Mesenchymal stem cell (in vitro differentiated cells and primary cell): ENCODE results near the gene CSNK2A1.

Experiments used
- DNase-seq: peaks from one replicate; pipeline ENCODE4 v3.0.0-alpha.2; 2013
- H2AFZ ChIP-seq: one replicate; pipeline ENCODE4 v1.6.1; 2013; ENCODE audit warnings: low read depth, mild to moderate bottlenecking, control low read depth, inconsistent platforms, low read length, moderate library complexity
- H2AK5ac ChIP-seq: 2 replicates; pipeline ENCODE4 v1.6.1; 2013; ENCODE audit warnings: low read length, moderate library complexity, mild to moderate bottlenecking, inconsistent platforms; ENCODE audit not compliant: severe bottlenecking
- H2BK120ac ChIP-seq: one replicate; pipeline ENCODE4 v1.6.1; 2013; ENCODE audit warnings: low read depth, mild to moderate bottlenecking, inconsistent platforms, low read length, moderate library complexity
- H2BK12ac ChIP-seq, 2 experiments: one replicate each; pipeline ENCODE4 v1.6.1; 2013; ENCODE audit warnings: inconsistent platforms in 2 of 2, low read length in 2 of 2, mild to moderate bottlenecking in 2 of 2, moderate library complexity in 2 of 2, control low read depth in 1 of 2
- H2BK15ac ChIP-seq: one replicate; pipeline ENCODE4 v1.6.1; 2013; ENCODE audit warnings: mild to moderate bottlenecking, low read depth, inconsistent platforms; ENCODE audit not compliant: poor library complexity, severe bottlenecking
- H2BK5ac ChIP-seq: 2 replicates; pipeline ENCODE4 v1.6.1; 2013; ENCODE audit warnings: low read depth, mild to moderate bottlenecking, low read length, control low read depth, inconsistent platforms; ENCODE audit not compliant: poor library complexity, severe bottlenecking
- H3K14ac ChIP-seq, 2 experiments: one replicate each; pipeline ENCODE4 v1.6.1; 2013; ENCODE audit warnings: inconsistent platforms in 2 of 2, low read length in 2 of 2, control low read depth in 1 of 2, mild to moderate bottlenecking in 1 of 2, moderate library complexity in 1 of 2
- H3K18ac ChIP-seq, 2 experiments: one replicate each; pipeline ENCODE4 v1.6.1; 2013; ENCODE audit warnings: inconsistent platforms in 2 of 2, low read length in 2 of 2, control low read depth in 1 of 2, low read depth in 1 of 2, mild to moderate bottlenecking in 1 of 2
- H3K23ac ChIP-seq, 2 experiments: one replicate each; pipeline ENCODE4 v1.6.1; 2013; ENCODE audit warnings: inconsistent platforms in 2 of 2, low read length in 2 of 2, mild to moderate bottlenecking in 2 of 2, moderate library complexity in 2 of 2, control low read depth in 1 of 2
- H3K27ac ChIP-seq: 2 replicates; pipeline ENCODE4 v1.5.1; 2013; ENCODE audit warnings: mild to moderate bottlenecking, moderate library complexity, low read length, control low read depth, inconsistent platforms; ENCODE audit not compliant: poor library complexity, severe bottlenecking
- H3K27me3 ChIP-seq, 2 experiments: 2 replicates each; pipeline versions ENCODE4 v1.6.1 to v1.7.0; 2013; ENCODE audit warnings: low read length in 2 of 2, mild to moderate bottlenecking in 2 of 2, moderate library complexity in 2 of 2, control low read depth in 1 of 2, inconsistent platforms in 1 of 2; ENCODE audit not compliant: control insufficient read depth in 1 of 2, insufficient read depth in 1 of 2
- H3K36me3 ChIP-seq, 2 experiments: 2 replicates each; pipeline versions ENCODE4 v1.6.1 to v1.7.0; 2013; ENCODE audit warnings: low read length in 2 of 2, control low read depth in 1 of 2, inconsistent platforms in 1 of 2, low read depth in 1 of 2, mild to moderate bottlenecking in 1 of 2; ENCODE audit not compliant: insufficient read depth in 2 of 2, control insufficient read depth in 1 of 2
- H3K4ac ChIP-seq, 2 experiments: one replicate each; pipeline ENCODE4 v1.6.1; 2013; ENCODE audit warnings: inconsistent platforms in 2 of 2, low read length in 2 of 2, mild to moderate bottlenecking in 2 of 2, moderate library complexity in 2 of 2, control low read depth in 1 of 2, low read depth in 1 of 2
- H3K4me1 ChIP-seq: 2 replicates; pipeline ENCODE4 v1.6.1; 2013; ENCODE audit warnings: low read depth, low read length, control low read depth; ENCODE audit not compliant: control insufficient read depth, insufficient read depth
- H3K4me2 ChIP-seq: 2 replicates; pipeline ENCODE4 v1.6.1; 2013; ENCODE audit warnings: low read length, mild to moderate bottlenecking, inconsistent platforms; ENCODE audit not compliant: poor library complexity, severe bottlenecking
- H3K4me3 ChIP-seq, 2 experiments: 2 replicates each; pipeline versions ENCODE4 v1.5.1 to v1.7.0; 2013; ENCODE audit warnings: low read length in 2 of 2, mild to moderate bottlenecking in 2 of 2, control low read depth in 1 of 2, low read depth in 1 of 2; ENCODE audit not compliant: insufficient read depth in 1 of 2
- H3K79me1 ChIP-seq: replicated peaks from 2 replicates; pipeline ENCODE4 v1.6.1; 2013; ENCODE audit warnings: mild to moderate bottlenecking, control low read depth, low read length, inconsistent platforms; ENCODE audit not compliant: poor library complexity, severe bottlenecking
- H3K9ac ChIP-seq: 2 replicates; pipeline ENCODE4 v1.7.0; 2013; ENCODE audit warnings: mild to moderate bottlenecking, low read length, moderate library complexity
- H3K9me3 ChIP-seq: 2 replicates; pipeline ENCODE4 v1.7.0; 2013; ENCODE audit warnings: mild to moderate bottlenecking, low read length; ENCODE audit not compliant: control insufficient read depth
- H4K8ac ChIP-seq: one replicate; pipeline ENCODE4 v1.6.1; 2013; ENCODE audit warnings: inconsistent platforms, mild to moderate bottlenecking, low read length, moderate library complexity
- H4K91ac ChIP-seq: one replicate; pipeline ENCODE4 v1.6.1; 2013; ENCODE audit warnings: mild to moderate bottlenecking, low read length, inconsistent platforms
- WGBS: methylation state at CpG from one replicate; pipeline ENCODE4 v1.1.7; 2013; ENCODE audit warnings: mixed read lengths; 5-methylcytosine and 5-hydroxymethylcytosine counted together

Gene CSNK2A1

DNA sequence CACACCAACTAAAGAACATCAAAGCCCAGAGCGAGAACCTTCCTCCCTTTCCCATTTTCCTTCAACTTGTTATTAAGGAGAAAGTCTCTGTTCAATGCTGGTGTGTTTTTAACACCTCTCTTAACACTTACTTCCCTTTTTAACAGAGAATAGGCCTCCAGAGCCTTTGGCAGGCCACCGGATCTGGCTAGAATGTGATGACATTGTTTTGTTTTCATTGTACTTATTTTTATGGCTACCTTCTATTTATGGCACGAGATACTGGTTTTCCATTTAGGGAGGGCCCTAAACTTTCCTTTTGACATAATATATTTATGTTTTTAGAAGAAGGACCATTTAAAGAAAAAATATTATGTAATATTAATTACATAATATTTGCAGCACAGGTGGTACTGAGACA lies 44.9 kb upstream of the CSNK2A1 start:
- Histone ChIP-seq H3K36me3 (no peaks in the 10 kb centered on the region), H3K27me3 (peaks cover 21 to 58% of the 10 kb centered on the region in 2 experiments), H3K4me3 (no peak overlapping the region), H2BK12ac (no peak overlapping the region), H3K4me2 (no peak overlapping the region), H3K9ac (no peak overlapping the region), H3K18ac (no peak overlapping the region), H4K91ac (no peak overlapping the region), H4K8ac (no peak overlapping the region), H3K14ac (no peak overlapping the region), H2BK5ac (no peak overlapping the region), H3K9me3 (no peaks in the 10 kb centered on the region), H3K4ac (no peak overlapping the region), H3K27ac (no peak overlapping the region), H2BK15ac (no peak overlapping the region), H3K79me1 (no peaks in the 10 kb centered on the region), H3K23ac (no peak overlapping the region), H2BK120ac (no peak overlapping the region), H2AFZ (no peak overlapping the region), H2AK5ac (no peak overlapping the region), H3K4me1 (no peaks in the 10 kb centered on the region)
- DNase-seq = no peak
- 56% methylated on average over 1 of the region's 3 CpGs for WGBS

DNA sequence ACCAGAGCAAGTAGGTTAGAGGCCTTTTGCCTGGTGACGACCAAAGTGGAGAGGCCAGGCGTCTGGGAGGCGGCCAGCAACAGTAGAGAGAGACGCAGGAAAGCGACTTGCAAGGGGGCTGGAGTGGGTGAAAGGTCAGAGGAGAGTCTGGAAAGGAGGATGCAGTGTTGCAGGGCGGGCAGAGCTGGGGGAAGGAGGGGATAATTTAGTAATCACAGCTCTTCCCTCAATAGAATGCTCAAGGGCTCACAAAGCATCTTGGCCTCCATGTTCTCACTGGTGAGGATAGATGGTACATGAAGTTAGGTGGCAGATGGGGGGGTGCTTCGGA lies 41.3 kb upstream of the CSNK2A1 start:
- H3K9ac ChIP-seq = no peak overlapping the region
- H3K27ac ChIP-seq = no peak overlapping the region
- no peak overlapping the region for H3K18ac ChIP-seq
- H3K9me3 ChIP-seq = no peaks in the 10 kb centered on the region
- DNase-seq = no peak
- no peak overlapping the region for H3K23ac ChIP-seq
- H3K27me3 ChIP-seq = peaks cover 14 to 56% of the 10 kb centered on the region in 2 experiments
- no peaks in the 10 kb centered on the region for H3K4me1 ChIP-seq
- no peak overlapping the region for H2BK15ac ChIP-seq
- H3K14ac ChIP-seq = no peak overlapping the region
- no peak overlapping the region for H2AK5ac ChIP-seq
- no peaks in the 10 kb centered on the region for H3K36me3 ChIP-seq
- H4K8ac ChIP-seq = no peak overlapping the region
- H4K91ac ChIP-seq = no peak overlapping the region
- H3K79me1 ChIP-seq = no peaks in the 10 kb centered on the region
- no peak overlapping the region for H2BK120ac ChIP-seq
- WGBS = 37% methylated on average over 6 of the region's 7 CpGs
- H2AFZ ChIP-seq = no peak overlapping the region
- H2BK5ac ChIP-seq = no peak overlapping the region
- H2BK12ac ChIP-seq = no peak overlapping the region
- no peak overlapping the region for H3K4me3 ChIP-seq
- H3K4ac ChIP-seq = no peak overlapping the region
- H3K4me2 ChIP-seq = no peak overlapping the region

DNA sequence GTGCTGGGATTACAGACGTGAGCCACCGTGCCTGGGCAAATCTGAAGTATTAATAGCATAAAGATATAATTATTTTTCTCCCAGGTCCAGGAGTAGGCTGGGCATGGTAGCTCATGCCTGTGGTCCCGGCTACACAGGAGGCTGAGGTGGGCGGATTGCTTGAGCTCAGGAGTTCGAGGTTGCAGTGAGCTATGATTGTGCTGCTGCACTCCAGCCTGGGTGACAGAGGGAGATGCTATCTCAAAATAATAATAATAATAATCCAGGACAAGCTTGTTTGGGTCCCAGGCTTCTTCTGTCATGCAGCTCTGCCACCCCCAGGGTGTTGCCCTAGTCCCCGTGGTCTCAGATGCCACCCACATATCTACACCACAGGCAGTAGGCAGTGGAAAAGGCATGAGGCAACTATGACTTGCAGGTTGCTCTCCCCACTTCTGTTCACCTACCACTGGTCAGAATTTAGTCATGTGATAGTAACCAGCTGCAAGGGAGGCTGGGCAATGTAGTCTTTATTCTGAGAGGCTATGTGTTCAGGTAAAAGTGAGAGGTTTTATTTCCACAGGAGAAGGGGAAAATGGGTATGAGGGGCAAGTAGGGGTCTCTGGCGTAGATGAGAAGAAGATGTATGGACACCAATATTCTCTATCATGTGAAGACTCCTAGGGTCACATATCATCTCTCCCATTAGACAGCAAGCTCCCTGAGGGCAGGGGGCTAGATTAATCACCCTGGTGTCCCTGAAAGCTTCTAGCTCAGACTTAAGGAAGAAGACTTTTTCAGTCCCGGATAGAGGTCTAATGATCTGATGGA lies 40.8 kb upstream of the CSNK2A1 start:
- no peak overlapping the region for H3K23ac ChIP-seq
- DNase-seq = no peak
- no peak overlapping the region for H3K14ac ChIP-seq
- no peak overlapping the region for H3K18ac ChIP-seq
- H3K4me3 ChIP-seq = no peak overlapping the region
- H3K27me3 ChIP-seq = peaks cover 13 to 56% of the 10 kb centered on the region in 2 experiments
- no peak overlapping the region for H4K91ac ChIP-seq
- WGBS = 85% methylated on average over 3 of the region's 8 CpGs
- H2BK12ac ChIP-seq = no peak overlapping the region
- no peak overlapping the region for H2BK5ac ChIP-seq
- H2BK120ac ChIP-seq = no peak overlapping the region
- no peaks in the 10 kb centered on the region for H3K4me1 ChIP-seq
- no peak overlapping the region for H2AK5ac ChIP-seq
- H3K79me1 ChIP-seq = no peaks in the 10 kb centered on the region
- no peak overlapping the region for H3K27ac ChIP-seq
- H2BK15ac ChIP-seq = no peak overlapping the region
- no peak overlapping the region for H2AFZ ChIP-seq
- H3K4me2 ChIP-seq = no peak overlapping the region
- no peaks in the 10 kb centered on the region for H3K36me3 ChIP-seq
- H3K4ac ChIP-seq = no peak overlapping the region
- H3K9ac ChIP-seq = no peak overlapping the region
- no peaks in the 10 kb centered on the region for H3K9me3 ChIP-seq
- no peak overlapping the region for H4K8ac ChIP-seq

DNA sequence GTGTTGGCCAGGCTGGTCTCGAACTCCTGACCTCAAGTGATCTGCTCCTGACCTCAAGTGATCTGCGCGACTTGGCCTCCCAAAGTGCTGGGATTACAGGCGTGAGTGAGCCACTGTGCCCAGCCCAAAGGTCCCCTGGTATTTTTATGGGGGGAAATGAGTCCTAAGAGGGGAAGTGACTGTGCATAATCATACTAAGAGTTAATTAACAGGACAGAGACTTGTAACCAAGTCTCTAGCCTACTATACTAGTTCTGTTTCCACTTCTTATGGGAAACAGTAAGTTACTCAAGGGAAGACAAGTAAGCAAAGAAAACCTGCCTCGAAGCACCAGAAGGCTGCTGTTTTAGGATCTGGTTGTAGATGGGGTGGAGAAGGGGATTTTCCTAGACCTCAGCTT lies 38.6 kb upstream of the CSNK2A1 start:
- no peak overlapping the region for H2AFZ ChIP-seq
- H3K9ac ChIP-seq = no peak overlapping the region
- 56% methylated on average over 5 of the region's 5 CpGs for WGBS
- H2BK120ac ChIP-seq = no peak overlapping the region
- no peaks in the 10 kb centered on the region for H3K9me3 ChIP-seq
- H4K8ac ChIP-seq = no peak overlapping the region
- H3K14ac ChIP-seq = no peak overlapping the region
- H3K4me2 ChIP-seq = no peak overlapping the region
- H3K4ac ChIP-seq = no peak overlapping the region
- no peak overlapping the region for H4K91ac ChIP-seq
- no peak overlapping the region for H3K27ac ChIP-seq
- no peaks in the 10 kb centered on the region for H3K36me3 ChIP-seq
- no peak overlapping the region for H2BK5ac ChIP-seq
- H3K79me1 ChIP-seq = no peaks in the 10 kb centered on the region
- H2BK12ac ChIP-seq = no peak overlapping the region
- no peak overlapping the region for H2BK15ac ChIP-seq
- no peak overlapping the region for H3K23ac ChIP-seq
- no peak overlapping the region for H2AK5ac ChIP-seq
- H3K18ac ChIP-seq = no peak overlapping the region
- peaks cover 7 to 51% of the 10 kb centered on the region in 2 experiments for H3K27me3 ChIP-seq
- H3K4me1 ChIP-seq = no peaks in the 10 kb centered on the region
- no peak for DNase-seq
- no peak overlapping the region for H3K4me3 ChIP-seq
